Adrenal gland (tissue), 5 donors: ENCODE results near the gene CLDN15.

Source experiments
- POLR2A ChIP-seq, 2 donors: fragments of 450-650 bp; IDR thresholded peaks; one replicate each; pipeline ENCODE4 v1.6.1; 2017; ENCODE audit warnings: antibody characterized with exemption in 2 of 2, mild to moderate bottlenecking in 2 of 2, moderate library complexity in 1 of 2
- TF ChIP-seq, protein P1 (sequence below), 6 experiments: fragments of 450-650 bp in 4 of 6; fragments of 200-600 bp in 2 of 6; sonication (generic) in 1 of 6; IDR thresholded peaks; 1 replicate in 5 of 6; 2 replicates in 1 of 6; pipeline versions ENCODE4 v1.5.1 to v1.8.0; 2016 to 2021; ENCODE audit warnings: antibody characterized with exemption in 6 of 6, mild to moderate bottlenecking in 2 of 6, moderate library complexity in 1 of 6
- donor health status: DM: no; HTN: no; CAD: no.

DNA sequence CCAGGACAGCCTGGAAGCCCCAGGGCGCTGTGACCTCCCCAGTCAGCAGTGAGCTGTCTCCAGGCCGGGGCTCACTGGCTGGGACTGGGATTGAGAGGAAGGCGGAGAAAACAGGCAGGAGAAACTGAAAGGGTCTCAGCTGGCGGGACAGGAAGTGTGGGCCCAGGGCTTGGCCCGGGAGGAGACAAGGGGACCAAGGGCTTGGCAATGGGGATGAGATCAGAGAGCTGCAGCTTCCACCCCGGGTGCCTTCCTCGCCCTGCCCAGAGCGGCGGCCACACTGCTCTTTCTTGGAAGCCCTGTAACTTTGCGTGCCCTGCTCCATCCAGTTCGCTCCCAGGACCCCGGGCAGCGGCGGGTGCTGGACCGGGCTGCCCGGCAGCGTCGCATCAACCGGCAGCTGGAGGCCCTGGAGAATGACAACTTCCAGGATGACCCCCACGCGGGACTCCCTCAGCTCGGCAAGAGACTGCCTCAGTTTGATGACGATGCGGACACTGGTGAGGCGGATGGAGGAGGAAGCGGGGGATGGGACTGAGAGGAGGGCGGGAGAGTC is 15.2 kb downstream of the CLDN15 start:
- TF ChIP-seq, protein P1, sequence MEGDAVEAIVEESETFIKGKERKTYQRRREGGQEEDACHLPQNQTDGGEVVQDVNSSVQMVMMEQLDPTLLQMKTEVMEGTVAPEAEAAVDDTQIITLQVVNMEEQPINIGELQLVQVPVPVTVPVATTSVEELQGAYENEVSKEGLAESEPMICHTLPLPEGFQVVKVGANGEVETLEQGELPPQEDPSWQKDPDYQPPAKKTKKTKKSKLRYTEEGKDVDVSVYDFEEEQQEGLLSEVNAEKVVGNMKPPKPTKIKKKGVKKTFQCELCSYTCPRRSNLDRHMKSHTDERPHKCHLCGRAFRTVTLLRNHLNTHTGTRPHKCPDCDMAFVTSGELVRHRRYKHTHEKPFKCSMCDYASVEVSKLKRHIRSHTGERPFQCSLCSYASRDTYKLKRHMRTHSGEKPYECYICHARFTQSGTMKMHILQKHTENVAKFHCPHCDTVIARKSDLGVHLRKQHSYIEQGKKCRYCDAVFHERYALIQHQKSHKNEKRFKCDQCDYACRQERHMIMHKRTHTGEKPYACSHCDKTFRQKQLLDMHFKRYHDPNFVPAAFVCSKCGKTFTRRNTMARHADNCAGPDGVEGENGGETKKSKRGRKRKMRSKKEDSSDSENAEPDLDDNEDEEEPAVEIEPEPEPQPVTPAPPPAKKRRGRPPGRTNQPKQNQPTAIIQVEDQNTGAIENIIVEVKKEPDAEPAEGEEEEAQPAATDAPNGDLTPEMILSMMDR (IDR thresholded peaks at IDR 0.05): no peak
- no peak for TF ChIP-seq POLR2A (IDR thresholded peaks at IDR 0.05)
